Occipital lobe (tissue), 2 donors: ENCODE results near the gene JOSD1. TPM values are rescaled to one million over a fixed set of nuclear protein-coding genes. Genes with fewer than 3 reads are reported as not detected.

Experiments
- small RNA-seq: library from RNA; depleted of rRNA; stranded (forward); fragments of <200 nt; gene quantifications from one replicate; pipeline ENCODE3, GENCODE V24; 2014
- total RNA-seq: library from RNA; depleted of rRNA; stranded (reverse); fragments of >200 nt; gene quantifications from one replicate; pipeline ENCODE4 v1.2.3, GENCODE V29; 2014

Gene JOSD1
- total RNA-seq, 1 donor from 2014 or later = 66.1 TPM

Small RNA genes lying within 50 kb of the gene (small RNA-seq; reads per million reads assigned to genes)
- not detected for gene AL021707.8

Other genes with a start within 250 kb of the JOSD1 start
- 9.7 TPM for gene KCNJ4, start 245.7 kb downstream of the JOSD1 start, total RNA-seq
- gene KDELR3, start 232.8 kb downstream of the JOSD1 start, total RNA-seq = 0.94 TPM
- gene DDX17, start 194.6 kb downstream of the JOSD1 start, total RNA-seq = 646 TPM
- 4.1 TPM for gene DMC1, start 130.8 kb downstream of the JOSD1 start, total RNA-seq
- 3.7 TPM for gene FAM227A, start 44.6 kb downstream of the JOSD1 start, total RNA-seq
- gene CBY1, start 44.3 kb downstream of the JOSD1 start, total RNA-seq = 16.5 TPM
- 54.7 TPM for gene TOMM22, start 19.0 kb downstream of the JOSD1 start, total RNA-seq
- 32.1 TPM for gene GTPBP1, start 5.0 kb upstream of the JOSD1 start, total RNA-seq
- 78.1 TPM for gene SUN2, start 55.1 kb upstream of the JOSD1 start, total RNA-seq
- gene DNAL4, start 93.2 kb upstream of the JOSD1 start, total RNA-seq = 17.3 TPM
- 11.5 TPM for gene NPTXR, start 143.1 kb upstream of the JOSD1 start, total RNA-seq
- gene CBX6, start 171.3 kb upstream of the JOSD1 start, total RNA-seq = 33.8 TPM